ENCODE results near the gene SLC2A13. TPM values are rescaled to one million over a fixed set of nuclear protein-coding genes. Genes with fewer than 3 reads are reported as not detected.

SLC2A13 gene
- total and polyA plus RNA-seq, 8 donors: 2.7 to 10.7 (median 6.8) TPM

- H3K4me1 ChIP-seq: no peaks in the 10 kb centered on the region
- intact Hi-C loops (cut with DNase I): no loop called here
- no peaks in the 10 kb centered on the region for H3K36me3 ChIP-seq
- DNase-seq: no peak
- no peak overlapping the region for H3K4me3 ChIP-seq
- ATAC-seq: no peak
- H3K9me3 ChIP-seq: no peaks in the 10 kb centered on the region
- H3K27ac ChIP-seq: no peak overlapping the region
- FAIRE-seq: no peak
- H3K27me3 ChIP-seq: no peaks in the 10 kb centered on the region
- no peak for TF ChIP-seq CTCF (IDR thresholded peaks at IDR 0.05)
- WGBS, 2 donors: 68 to 72% methylated on average over 4 of the region's 4 CpGs
Measured at GRCh38 chr12:40142001-40142744, 36.3 kb upstream of the SLC2A13 start.

DNA sequence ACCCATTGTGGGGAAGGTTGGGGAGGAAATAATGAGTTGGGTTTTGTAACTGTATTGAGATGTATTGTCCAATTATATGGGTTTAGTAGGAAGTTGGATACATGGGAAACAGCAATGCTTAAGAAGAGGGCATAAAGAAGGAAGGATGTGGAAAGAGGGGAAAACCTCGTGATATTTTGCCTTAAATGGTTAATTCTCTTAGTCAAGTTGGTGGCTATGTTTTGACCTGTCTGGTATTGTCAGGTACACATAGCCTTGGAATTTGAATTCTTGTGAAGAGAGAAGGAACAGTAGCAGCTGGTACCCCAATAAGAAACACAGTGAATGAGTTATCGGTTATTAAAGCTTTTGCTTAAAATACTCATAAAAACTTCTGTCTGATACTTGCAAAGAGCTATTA lies 32.6 kb upstream of the SLC2A13 start:
- H3K36me3 ChIP-seq: no peaks in the 10 kb centered on the region
- 81 to 91% methylated on average over 2 of the region's 2 CpGs for WGBS, 2 donors
- TF ChIP-seq CTCF (IDR thresholded peaks at IDR 0.05): no peak
- H3K4me1 ChIP-seq: no peaks in the 10 kb centered on the region
- DNase-seq (no peak), ATAC-seq (no peak), FAIRE-seq (no peak)
- H3K9me3 ChIP-seq: no peaks in the 10 kb centered on the region
- H3K27ac ChIP-seq: no peak overlapping the region
- H3K27me3 ChIP-seq: no peaks in the 10 kb centered on the region
- intact Hi-C loops (cut with DNase I): no loop called here
- H3K4me3 ChIP-seq: no peak overlapping the region

- WGBS, 2 donors: 64 to 74% methylated on average over 3 of the region's 3 CpGs
- no peak for DNase-seq
- H3K4me1 ChIP-seq: no peaks in the 10 kb centered on the region
- H3K4me3 ChIP-seq: no peak overlapping the region
- H3K27ac ChIP-seq: no peak overlapping the region
- H3K36me3 ChIP-seq: no peaks in the 10 kb centered on the region
- H3K27me3 ChIP-seq: no peaks in the 10 kb centered on the region
- H3K9me3 ChIP-seq: no peaks in the 10 kb centered on the region
- TF ChIP-seq CTCF (IDR thresholded peaks at IDR 0.05): no peak
- intact Hi-C loops (cut with DNase I): no loop called here
- peak in 2 of 4 donors; percentile 45 to 58 for ATAC-seq
- FAIRE-seq: no peak
Measured at GRCh38 chr12:40137252-40137651, 31.4 kb upstream of the SLC2A13 start.

DNA sequence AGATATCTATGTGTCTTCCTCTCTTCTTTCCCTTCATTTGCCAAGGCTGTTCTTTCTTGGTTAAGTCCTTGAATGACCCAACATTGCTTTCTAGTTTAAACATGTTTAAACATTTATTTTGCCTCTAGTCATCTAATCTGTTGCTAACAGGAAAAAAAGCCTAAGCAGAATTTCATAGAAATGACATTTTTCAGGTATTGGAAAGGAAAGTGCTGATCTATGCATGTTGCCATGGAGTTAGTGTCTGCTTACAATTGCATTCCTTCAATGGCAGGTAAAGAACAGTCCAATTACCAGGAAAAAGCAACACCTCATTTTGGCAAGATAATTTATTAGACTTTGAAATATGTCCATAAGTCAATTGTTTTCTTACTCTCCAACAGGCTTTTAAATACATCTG lies 21.5 kb upstream of the SLC2A13 start:
- Histone ChIP-seq H3K36me3 (no peaks in the 10 kb centered on the region), H3K27ac (no peak overlapping the region), H3K27me3 (no peaks in the 10 kb centered on the region), H3K4me3 (no peak overlapping the region), H3K4me1 (no peaks in the 10 kb centered on the region), H3K9me3 (no peaks in the 10 kb centered on the region)
- intact Hi-C loops (cut with DNase I): no loop called here
- FAIRE-seq: no peak
- TF ChIP-seq CTCF (IDR thresholded peaks at IDR 0.05): no peak
- no peak for DNase-seq
- ATAC-seq: no peak

DNA sequence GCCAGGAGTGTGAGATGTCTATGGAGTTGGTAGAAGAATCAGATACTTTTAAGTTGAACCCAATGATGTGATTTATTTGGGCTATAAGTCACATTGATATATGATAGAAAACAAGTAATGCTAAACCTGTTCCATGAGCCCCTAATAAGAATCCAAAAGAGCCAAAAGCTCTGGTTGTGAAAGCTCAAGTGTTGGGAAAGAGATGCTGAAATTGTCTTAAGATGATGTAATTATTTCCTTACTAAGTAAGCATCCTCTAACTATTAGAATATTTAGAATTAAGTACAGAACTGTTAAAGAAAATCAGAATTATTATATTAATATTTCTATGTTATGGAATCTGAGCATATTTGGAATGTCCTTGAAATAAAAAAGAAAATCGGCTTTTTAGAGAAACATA lies 17.6 kb upstream of the SLC2A13 start:
- H3K9me3 ChIP-seq: no peaks in the 10 kb centered on the region
- H3K4me1 ChIP-seq: no peaks in the 10 kb centered on the region
- H3K27me3 ChIP-seq: no peaks in the 10 kb centered on the region
- no peaks in the 10 kb centered on the region for H3K36me3 ChIP-seq
- H3K27ac ChIP-seq: no peak overlapping the region
- intact Hi-C loops (cut with DNase I): no loop called here
- no peak for ATAC-seq
- no peak overlapping the region for H3K4me3 ChIP-seq
- no peak for DNase-seq
- TF ChIP-seq CTCF (IDR thresholded peaks at IDR 0.05): no peak
- WGBS, 2 donors: 85 to 98% methylated on average over 1 of the region's 1 CpG
- no peak for FAIRE-seq

Measured in pancreas (tissue), 10 donors.